GM18858 (cell line): ENCODE data around the gene ST6GAL1.
"Not testable (repeated sequence)": the region's sequence is repeated elsewhere in the genome, so short reads cannot be mapped to it uniquely, and the experiment has no call there.

Experiments
- ATAC-seq: cut with Tn5 transposase; IDR thresholded peaks from one replicate; pipeline ENCODE4 v1.9.1; 2021; ENCODE audit not compliant: unreplicated experiment

Gene ST6GAL1

DNA sequence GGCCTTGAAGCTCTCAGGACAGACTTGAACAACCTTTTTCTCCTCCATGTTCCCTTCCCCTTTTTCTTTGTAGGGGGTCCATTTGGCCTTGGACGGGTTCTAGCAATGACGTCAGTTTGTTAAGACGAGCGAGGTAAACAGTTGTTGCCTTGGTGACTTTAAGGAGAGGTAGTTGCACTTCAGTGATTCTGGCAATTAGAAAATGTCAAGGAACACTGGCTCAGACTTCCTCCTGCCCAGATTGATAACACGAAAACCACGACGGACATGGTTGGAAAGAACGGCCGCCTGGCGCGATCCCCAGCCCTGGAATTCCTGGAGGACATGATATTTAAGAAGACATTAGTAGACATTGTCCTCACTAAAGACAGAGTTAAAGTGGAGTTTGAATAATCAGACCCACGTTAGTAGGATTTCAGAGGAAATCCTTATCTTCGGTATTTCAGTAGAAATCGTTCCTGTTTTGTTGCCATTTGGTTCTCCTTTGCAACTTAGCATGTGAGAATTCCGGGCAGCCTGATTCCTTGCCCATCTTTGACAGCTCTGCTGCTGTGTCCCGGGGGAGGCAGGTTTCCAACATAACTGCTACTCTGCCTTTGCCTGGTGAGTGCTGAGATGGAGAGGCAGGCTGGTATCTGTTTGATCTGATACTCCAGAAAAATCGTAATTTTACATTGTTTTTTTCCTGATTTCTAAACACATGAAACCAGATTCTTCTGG, 87.3 kb downstream of the ST6GAL1 start:
- no peak for ATAC-seq

DNA sequence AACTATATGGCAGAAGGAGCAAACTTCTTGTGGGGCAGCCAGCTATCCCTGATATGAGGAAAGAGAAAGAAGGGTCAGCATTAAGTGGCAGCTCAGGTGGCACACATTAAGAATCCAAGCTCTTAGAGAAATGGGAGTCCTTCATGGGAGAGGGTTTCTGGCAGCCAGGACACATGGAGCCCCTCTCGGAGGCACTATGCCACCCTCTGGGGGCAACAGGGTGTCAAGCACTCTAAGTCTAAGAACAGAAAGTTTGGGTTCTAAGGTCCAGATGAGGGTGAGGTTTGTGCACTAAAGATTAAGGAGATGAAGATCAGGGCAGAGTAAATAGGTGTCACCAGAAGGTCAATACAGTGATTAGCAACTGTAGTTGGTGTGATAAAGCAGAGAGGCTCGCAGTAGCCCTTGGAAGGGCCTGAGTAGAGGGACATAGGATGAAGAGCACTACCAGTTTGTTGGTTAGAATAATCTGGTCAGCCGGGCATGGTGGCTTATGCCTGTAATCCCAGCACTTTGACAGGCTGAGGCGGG, 89.3 kb downstream of the ST6GAL1 start:
- ATAC-seq = no peak

DNA sequence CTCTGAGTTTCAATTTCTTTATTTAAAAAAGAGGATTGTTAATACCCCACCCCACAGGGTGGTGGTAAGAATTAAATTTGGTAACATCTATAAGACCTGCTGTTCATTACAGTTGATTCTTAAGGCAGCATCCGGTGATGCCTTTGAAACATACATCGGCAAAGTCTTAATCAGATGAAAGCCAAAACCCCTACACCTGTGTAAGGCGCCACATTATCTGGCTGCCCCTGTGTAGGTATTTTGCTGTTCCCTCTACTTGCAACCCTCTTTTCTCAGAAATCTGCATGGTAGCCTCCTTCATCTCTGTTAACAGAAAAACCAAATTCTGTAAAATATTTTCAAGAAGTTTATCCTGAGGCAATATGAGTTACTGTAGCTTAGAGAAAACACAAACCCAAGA, 90.0 kb downstream of the ST6GAL1 start:
- ATAC-seq = no peak

DNA sequence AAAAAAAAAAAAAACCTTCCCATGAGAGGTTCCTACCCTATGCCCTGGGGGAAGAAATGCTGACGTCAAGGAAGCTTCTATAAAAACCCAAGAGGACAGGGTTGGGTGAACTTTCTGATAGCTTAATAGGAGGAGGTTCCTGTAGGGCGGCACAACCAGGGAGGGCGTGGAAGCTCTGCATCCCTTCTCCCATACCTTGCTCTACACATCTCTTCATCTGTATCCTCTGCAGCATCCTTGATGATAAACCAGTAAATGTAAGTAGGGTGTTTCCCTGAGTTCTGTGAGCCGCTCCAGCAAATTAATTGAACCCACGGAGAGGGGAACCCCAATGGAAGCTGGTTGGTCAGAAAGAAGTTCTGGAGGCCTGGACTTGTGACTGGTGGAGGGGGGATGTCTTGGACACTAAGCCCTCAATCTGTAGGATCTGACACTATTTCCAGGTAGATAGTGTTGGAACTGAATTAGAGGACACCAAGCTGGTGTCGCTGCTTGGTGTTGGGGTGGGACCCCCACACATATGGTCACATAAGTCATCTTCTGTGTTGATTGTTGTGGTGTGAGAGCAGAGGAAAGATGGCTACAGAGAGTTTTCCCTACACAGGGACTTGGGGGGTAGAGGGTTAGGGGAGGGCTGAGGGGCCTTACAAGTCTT, 91.5 kb downstream of the ST6GAL1 start:
- ATAC-seq = peak; percentile 37

DNA sequence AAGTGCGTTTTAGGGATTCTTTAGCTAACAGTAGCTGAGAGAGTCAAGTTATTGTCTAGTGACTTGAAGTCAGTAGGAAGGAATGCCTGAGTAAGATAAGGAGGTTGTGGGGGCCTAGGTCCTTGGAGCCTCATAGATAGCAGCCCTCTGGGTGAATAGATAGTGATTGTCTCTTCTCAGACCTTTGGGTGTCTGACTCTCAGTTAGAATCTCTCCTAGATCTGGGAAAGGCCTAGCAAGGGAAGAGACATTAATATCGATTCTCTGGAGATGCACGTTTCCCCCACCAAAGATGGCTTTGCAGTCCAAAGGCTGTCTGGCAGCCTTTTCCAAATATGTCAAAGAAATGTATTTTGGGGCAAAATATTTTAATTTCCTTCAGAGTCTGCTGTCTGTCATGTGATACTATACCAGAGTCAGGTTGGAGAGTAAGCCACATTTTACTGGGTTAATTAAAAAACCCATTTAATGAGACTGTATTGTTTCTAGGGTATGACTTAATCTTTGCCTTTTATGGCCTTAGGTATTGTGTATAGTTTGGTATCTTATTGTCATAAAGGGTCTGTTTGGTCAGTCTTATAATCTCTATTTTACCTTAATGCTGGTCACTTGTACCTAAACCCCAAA, 92.2 kb downstream of the ST6GAL1 start:
- no peak for ATAC-seq

DNA sequence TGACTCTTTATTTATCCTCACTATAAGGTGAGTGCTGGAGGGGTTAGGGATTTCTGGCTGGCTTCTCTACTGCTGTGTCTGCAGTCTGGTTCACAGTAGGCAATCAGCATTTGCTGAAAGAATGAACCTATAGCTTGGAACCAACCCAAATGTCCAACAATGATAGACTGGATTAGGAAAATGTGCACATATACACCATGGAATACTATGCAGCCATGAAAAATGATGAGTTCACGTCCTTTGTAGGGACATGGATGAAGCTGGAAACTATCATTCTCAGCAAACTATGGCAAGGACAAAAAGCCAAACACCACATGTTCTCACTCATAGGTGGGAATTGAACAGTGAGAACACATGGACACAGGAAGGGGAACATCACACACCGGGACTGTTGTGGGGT, 93.0 kb downstream of the ST6GAL1 start:
- not testable (repeated sequence) for ATAC-seq

DNA sequence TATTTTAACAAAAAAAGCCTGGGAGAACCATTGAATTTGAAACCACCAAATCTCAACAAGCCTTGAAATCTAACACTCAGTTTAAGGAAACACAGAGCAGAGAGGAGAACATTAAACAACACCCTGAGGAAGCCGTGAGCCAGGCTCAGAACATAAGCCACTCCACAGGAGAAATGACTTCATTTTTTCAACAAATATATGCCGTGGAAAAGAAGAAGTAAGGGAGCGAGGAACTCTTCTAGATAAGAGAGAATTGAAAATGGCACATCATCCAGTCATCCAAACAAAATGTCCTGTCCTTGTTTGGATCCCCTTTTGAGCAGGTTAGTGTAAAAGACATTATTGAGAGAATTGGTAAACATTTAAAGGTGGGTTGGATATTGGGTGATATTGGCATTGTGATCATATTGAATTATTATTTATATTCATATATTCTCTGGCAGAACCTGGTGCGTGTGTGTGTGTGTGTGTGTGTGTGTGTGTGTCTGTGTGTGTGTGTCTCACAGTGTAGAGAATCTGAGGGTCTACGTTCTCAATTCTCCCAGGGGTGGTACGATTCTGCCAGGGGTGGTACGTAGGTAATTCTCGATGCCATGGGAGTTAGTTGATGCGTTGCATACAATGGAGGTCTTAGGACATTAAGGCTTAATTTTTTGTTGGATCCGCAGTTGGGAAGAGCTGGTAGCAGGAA, 94.4 kb downstream of the ST6GAL1 start:
- ATAC-seq = no peak

DNA sequence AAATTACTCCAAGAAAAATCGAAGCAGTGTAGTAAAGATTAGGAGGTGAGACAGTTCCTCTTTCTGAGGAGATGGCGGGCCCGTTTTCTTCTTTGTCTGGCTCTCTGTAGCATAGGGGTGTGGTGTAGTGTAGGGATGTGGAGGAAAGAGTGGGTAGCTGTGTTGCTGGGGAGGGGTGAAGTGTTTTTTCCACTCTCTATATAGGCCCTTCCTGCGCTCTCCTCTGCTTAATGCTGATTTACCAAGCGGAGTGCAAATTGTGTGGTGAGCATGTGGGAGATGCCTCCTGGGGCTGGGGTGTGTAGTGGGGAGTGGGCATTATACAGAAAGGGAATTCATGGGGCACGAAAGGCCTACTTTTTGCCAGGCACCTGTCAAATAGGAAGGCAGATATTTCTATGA, 94.9 kb downstream of the ST6GAL1 start:
- ATAC-seq = no peak

DNA sequence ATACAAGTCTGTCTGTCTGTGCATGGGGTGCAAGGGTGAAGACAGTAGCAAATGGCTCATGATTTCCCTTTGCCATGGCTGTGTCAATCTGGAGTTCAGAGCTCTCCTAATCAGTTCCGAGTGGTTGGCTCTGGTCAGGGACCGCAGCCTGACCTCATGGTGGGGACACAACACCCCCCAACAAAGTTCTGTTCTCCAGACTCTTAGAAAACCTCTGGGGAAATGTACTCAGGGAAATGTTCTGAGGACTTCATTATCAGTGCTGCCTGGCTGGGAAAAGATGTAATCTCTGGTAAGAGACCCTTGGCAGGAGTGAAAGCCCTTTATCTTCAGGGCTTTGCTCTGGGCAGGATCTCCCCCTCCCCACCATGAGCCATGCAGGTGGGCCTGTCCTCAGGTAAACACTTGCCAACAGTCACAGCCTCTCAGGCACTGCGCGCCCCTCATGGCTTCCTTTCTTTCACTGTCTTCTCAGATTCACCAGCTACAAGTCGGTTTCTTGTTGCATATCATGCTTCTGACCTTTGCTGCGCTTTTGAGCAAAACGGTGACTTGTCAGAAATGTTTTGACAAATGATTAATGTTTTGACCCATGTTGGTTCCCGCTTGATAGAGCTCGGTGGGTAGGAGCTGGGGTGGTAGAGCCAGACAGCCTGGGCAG, 95.5 kb downstream of the ST6GAL1 start:
- no peak for ATAC-seq

DNA sequence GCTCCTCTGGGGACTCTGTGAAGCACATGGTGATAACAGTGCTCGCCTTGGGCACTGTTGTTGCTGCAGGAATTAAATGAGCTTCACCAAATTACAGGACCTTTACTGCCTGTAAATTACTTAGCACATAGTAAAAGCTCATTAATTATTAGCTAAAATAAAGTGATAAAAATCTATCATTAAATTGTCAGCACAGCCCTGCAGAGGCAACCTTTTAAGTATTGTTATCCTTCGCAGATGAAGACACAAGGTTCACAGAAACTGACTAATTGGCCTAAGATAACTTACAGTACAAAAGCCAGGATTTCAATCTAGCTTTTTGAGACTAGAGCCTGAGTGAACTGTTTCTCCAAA, 96.0 kb downstream of the ST6GAL1 start:
- no peak for ATAC-seq

DNA sequence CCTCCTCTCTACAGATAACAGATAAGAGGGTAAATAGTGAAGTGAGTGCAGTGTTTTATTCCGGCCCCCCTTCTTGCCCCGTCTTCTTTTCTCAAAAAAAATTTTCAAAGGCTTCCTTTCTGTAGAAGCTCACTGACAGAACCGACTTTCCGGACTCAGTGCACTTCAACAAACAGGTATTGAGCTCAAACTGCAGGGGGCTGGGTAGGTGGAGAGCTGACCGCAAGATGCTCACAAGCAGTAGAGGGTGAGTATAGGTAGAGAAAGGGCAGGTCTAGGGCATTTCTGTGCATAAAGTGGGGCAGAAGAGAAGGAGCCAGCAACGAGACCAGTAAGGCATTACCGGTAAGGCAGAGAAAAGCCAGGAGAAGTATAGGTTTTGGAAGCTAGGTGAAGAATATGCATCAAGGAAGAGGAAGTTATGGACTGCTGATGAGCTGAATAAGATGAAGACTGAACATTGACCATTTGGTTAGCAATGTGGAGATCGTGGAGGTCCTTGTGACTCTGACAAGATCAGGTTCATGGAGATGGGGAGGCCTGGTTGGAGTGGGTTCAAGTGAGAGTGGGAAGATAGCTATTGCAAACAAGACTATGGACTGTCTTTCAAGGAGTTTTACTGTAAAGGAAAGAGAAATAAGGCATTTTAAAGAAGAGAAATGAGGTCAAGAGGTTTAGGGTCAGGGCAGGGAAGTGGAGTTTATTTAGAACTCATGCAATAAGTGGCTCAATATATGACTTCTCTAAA, 97.4 kb downstream of the ST6GAL1 start:
- ATAC-seq = no peak

DNA sequence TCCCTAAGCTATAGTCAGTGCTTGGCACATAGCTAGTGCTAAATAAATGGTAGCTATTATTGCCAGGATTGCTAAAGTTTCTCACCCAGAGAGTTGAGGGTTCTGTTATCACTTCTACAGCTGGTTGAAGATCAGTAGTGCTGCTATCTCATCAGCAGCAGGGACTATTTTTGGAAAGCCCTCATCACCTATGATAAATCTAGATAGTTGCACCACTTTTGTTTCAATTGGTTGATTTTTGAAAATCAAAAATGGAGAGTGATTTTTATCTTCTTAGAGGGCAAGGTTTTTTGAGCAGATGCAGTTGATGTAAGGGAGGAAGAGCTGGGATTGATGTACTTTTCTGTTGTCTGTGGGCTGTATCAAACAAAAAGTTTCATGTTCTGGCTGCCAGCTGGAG, 101.6 kb downstream of the ST6GAL1 start:
- ATAC-seq = no peak

DNA sequence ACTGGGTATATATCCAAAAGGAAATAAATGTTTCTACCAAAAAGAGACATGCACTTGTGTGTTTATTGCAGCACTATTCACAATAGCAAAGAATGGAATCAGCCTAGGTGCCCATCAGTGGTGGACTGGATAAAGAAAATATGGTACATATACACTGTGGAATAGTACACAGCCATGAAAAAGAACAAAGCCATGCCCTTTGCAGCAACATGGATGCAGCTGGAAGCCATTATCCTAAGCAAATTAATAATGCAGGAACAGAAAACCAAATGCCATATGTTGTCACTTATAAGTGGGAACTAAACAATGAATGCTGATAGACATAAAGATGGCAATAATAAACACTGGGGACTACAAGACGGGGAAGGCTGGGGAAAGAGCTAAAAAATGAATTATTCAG, 106.1 kb downstream of the ST6GAL1 start:
- ATAC-seq = no peak

DNA sequence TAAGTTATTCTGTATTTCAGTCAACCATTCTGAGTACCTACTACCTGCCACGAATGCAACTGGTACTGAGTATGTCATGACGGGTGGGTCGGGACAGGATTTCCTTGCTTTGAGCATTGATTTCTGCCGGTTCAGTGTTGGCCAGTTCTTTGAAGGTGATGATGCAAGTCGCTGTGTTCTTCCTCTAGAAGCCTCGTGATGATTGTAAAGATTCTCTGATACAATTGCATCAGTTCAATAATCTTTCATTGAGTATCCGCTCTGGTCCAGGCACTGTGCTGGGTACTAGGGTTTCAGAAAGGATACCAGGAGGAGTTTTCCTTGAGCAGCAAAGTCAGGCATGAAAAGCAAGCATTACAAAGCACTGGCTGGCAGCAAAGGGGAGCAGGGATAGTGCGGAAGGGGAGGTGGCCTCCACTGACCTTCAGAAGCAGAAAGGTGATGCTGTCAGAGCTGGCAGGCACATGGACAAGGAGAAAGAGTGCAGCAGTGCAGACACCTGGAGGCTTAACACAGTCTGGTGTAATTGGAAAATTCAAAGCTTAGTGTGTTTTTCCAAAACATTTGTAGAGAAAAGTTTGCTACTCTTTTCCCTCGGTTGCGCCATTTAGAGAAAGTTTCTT, 108.9 kb downstream of the ST6GAL1 start:
- ATAC-seq = no peak

DNA sequence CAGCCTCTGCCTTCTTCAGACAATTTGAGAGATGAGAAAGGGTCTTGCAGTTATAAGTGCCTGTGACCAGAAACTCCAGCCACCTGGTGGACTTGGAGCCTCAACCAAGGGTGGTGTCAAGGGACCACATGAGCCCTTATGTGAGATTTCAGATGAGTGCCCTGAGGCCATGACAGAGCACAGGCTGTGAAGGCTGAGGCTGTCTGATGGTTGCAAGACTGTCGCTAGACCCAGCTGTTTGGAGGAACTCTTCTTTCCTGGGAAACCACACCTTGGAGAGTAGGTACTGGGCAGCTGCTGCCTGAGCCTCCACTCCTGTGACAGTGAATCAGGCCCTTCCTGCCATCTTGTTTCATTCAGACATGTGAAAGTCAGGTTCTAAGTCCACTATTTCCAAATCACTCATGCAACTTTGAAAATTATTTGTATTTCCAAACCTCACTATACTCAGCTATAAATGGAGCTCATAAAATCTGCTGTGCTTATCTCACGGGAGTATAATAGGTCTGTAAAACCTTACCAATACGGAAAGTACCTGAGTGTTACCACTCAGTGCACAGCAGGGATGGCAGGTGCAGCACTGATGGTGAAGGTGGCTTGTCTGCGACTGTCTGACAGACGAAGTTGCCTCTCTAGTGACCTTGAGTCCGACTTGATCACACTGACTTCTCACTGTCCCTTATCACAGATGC, 109.5 kb downstream of the ST6GAL1 start:
- peak; percentile 26 for ATAC-seq

DNA sequence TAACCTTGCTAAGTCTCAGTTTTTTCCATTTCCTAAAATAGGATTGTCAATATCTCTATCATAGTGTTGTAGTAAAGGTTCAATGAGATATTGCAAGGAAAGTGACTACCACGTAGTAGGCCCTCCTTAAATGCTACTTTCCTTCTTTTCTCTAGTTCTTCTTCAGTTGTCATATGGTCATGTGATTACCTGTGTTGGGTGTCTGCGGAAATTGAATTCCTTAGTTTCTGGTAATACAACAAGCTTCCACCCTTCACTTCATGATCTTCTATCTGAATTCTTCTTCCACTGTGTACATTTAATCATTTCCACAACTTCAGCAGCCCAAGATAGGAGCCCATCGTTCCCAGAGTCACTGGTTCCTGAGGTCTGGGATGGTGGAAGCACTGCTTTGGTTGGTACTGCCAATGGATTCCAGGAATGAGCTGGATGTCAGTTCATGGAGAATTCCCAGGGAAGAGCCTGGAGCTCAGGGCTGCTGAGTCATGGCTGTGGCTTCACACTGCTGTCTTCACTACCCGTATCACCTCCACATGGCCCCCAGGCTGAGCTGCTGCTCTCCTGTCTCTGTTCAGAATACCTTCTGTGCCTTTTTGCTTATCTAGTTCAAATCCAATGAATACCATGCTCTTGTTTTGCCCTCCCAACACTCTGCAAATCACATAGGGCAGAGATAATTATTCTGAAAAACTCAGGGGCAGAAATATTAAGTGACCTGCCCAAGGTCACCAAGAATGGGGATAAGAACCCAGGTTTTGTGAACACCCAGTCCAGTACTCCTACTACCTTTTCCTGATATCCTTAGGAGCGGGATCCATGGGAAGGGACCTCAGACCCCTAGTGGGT, 110.4 kb downstream of the ST6GAL1 start:
- ATAC-seq = no peak

DNA sequence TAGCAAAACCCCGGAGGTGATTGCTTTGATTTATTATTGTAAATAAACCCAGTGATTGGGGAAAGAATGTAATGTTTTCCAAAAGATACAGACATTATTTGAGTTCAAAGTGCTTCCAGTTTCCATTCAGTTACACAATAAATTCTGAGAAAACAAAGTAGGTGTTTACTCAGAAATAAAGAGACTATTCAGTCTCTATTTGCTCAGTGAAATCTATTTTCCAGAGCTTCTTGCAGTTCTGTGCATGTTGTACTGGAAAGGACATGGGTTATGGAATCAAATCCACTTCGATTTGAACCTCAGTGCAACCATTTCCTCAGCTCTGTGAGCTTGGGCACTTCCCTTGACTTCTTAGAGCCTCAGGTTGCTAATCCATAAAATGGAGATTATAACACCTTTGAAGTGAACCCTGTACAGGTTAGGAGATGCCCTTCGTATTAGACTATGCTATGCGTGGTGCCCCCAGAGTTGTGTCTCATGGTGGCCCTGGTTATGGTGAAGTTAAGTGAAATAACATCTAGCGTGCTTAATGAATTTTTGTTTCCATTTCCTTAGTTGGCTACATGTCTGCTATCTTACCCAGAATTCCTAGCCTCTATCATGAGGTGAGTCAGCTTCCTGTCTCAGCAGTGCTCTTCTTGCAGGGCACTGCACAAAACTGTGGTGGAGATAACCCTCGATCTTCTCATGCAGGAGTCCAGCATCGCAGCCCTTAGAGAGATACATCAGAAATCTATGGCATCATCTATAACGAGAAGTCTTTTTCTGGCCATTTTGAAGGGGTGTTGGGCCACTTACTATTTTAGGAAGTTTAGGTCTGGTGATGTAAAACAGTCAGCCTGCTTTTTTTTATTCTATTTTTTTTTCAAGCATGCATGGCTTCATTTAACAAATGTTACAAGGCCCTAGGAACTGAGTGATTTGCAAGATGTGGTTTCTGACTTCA, 111.3 kb downstream of the ST6GAL1 start:
- peak; percentile 41 for ATAC-seq
